Measurements from ENCODE around the gene PLBD2.

PLBD2 gene

DNA sequence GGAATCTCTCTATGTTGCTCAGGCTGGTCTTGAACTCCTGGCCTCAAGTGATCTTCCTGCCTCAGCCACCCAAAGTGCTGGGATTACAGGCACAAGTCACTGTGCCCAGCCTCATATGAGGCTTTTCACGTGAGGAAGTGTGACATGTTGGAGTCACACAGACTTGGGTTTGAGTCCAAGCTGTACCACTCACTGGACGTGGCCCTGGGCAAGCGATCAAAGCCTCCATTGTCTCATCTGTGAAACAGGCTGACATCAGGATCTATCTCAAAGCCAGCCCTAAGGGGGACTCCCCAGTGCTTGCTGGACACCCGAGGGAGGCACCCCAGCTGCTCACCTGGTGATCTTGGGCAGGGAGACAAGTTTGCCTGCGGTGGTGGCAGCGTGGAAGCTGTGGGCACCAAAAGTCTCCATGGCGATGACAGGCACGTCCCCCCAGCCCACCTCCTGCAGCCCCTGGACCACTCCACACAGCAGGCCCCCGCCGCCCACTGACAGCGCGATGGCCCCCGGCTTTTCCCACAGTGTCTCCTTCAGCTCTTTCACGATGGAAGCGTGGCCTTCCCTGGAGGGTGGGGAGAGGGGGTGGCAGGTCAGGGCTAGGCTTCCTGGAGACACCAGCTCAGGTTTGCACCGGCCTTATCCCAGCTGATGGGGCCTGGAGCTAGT lies 38.6 kb downstream of the PLBD2 start:
- DNase-seq, result no peak

DNA sequence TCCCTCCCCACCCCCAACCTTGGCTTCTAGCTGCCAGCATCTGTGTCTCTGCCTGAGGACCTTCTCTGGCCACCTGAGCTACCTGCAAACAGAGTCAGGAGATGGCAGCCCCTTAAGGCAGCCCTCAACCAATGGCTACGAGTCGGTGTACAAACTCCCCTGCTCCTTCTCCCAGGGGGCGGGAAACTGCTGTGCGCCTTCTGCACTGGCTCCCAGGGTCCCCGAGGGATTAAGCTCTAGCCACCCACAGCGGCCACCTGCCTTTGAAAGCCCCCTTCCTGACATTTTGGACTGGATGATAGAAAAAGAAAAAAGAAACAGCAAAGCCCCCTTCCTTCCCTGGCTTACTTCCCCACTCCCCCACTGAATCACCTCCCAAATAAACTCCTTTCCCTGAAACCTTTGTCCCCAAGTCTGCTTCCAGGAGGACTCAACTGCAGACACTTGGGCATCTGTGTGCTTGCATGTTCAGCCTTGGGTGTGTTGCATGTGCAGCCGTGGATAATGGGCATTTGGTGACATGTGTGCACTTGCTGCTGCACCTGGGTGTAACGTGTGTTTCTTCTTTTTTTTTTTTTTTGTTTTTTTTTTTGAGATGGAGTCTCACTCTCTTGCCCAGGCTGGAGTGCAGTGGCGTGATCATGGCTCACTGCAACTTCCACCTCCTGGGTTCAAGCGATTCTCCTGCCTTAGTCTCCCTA lies 39.3 kb downstream of the PLBD2 start:
- no peak for DNase-seq

DNA sequence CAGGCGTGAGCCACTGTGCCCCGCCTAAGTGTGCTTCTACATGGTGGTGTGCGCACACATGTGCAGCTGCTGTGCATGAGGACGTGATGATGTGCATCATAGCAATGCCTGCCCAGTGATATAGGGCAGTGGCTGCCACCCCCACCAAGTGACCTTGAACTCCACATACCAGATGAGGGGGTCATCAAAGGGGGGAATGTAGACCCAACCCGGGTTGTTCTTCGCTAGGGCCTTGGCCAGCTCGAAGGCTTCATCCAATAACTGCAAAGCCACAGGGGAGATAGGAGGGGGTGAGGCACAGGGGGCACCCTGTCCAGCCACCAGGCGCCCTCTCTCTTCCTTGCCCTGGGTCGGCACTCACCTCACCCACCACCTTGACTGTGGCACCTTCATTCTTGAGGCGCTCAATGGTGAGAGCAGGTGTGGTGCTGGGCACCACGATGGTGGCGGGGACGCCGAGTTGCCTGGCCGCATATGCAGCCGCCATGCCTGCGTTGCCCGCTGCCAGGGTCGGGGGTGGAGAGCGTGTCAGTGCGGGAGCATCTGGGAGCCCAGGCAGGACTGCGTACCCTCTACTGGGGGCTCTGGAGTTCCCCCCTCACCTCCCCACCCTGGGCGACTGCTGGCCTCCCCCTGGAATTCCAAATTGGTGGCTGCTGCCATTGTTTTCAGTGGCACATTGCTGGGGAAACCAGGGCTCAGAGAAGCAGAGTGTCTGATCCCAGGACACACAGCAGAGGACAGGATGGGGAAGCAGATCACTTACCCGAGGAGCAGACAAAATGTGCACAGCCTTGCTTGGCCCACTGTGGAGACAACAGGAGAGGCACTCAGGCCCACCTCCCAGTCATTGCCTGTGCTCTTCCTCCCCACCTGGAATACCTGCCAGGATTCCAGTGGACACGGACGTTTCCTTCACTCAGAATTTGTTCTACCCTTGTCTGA lies 40.2 kb downstream of the PLBD2 start:
- DNase-seq, result no peak

DNA sequence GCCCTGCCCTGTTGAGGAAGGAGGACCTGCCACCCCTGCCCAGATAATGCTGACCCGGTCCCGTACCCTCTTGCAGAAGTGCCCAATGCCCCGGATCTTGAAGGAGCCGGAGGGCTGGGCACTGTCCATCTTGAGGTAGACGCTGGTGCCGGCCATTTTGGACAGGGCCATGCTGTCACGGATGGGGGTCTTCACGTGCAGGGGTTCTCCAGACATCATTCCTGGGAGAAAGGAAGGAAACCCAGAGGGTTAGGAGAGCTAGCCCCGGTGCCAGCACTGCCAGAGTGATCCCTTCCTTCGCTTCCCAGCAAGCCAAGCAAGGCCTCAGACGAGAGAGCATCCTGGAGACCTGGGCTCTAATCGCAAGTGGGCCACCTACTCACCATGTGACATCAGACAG lies 41.1 kb downstream of the PLBD2 start:
- no peak for DNase-seq

DNA sequence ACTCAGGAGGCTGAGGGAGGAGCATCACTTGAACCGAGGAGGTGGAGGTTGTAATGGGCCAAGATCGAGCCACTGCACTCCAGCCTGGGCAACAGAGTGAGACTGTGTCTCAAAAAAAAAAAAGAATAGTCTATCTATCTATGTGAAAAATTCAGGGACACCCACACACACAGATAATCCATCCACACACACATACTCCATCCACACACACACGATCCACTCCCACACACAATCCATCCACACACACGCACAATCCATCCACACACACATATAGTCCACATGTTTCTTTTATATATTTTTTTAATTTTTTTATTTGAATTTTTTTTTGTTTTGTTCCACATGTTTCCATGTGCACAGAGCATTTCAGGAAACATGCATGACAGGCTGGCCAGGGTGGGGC lies 42.0 kb downstream of the PLBD2 start:
- no peak for DNase-seq

DNA sequence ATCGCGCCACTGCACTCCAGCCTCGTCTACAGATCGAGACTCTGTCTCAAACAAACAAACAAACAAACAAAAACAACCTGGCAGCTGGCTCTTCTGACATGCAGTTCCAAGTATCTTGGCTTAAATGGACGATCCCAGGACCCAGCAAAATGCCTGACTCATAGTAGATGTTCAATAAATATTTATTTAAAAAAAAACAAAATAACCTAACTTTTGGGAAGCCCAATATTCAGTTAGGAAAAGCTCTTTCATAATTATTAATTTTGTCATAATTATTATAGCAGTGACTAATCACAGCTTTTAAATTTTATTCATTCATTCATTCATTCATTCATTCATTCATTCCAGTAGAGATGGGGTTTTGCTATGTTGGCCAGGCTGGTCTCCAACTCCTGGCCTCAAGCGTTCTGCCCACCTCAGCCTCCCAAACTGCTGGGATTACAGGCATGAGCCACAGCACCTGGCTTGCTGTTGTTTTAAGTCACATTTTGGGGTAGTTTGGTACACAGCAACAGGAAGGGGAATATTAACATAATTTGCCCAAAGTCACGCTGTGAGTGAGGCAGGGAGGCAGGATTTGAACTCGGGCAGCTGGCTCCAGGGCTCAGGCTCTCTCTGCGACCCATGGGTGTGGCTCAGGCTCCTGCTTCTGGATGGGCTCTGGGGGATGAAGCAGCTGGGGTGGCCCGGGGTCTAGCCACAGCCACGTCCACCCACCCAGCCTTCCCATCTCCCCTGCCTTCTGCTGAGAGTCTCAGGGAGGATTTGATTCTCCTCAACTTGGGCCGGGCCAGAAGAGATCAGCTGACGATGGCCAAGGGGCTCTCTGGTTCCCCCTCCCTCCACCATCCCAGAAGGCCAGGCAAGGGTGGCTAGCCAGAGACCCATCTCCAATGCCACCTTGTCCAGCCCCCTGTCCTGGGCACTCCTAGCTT lies 42.9 kb downstream of the PLBD2 start:
- DNase-seq, result no peak

DNA sequence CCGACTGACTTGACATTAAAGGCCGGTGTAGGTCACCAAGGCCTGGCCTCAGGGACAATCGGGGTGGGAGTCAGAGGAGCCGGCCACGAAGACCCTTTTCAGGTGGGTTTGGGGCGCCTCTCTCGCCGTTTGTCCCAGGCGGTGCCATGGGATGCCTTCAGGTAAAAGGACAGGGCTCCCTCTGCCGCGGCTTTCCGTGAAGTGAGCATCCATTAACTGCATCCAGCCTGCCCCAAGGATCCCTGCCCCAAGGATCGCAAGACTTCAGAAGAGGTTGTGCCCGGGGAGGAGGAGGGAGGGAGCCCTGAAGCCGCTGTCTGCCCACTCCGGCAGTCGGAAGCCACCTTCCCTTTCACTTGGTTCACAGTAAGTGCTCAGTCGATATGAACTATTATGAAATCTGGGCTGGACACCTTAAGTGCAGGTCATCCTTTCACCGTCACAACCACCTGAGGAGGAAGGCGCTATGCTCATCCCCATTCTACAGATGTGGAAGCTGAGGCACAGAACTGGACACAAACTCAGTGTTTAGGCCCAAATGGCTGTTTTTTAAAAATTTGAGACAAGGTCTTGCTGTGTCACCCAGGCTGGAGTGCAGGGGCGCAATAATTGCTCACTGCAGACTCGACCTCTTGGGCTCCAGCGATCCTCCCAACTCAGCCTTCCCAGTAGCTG lies 44.3 kb downstream of the PLBD2 start:
- DNase-seq, result no peak

DNA sequence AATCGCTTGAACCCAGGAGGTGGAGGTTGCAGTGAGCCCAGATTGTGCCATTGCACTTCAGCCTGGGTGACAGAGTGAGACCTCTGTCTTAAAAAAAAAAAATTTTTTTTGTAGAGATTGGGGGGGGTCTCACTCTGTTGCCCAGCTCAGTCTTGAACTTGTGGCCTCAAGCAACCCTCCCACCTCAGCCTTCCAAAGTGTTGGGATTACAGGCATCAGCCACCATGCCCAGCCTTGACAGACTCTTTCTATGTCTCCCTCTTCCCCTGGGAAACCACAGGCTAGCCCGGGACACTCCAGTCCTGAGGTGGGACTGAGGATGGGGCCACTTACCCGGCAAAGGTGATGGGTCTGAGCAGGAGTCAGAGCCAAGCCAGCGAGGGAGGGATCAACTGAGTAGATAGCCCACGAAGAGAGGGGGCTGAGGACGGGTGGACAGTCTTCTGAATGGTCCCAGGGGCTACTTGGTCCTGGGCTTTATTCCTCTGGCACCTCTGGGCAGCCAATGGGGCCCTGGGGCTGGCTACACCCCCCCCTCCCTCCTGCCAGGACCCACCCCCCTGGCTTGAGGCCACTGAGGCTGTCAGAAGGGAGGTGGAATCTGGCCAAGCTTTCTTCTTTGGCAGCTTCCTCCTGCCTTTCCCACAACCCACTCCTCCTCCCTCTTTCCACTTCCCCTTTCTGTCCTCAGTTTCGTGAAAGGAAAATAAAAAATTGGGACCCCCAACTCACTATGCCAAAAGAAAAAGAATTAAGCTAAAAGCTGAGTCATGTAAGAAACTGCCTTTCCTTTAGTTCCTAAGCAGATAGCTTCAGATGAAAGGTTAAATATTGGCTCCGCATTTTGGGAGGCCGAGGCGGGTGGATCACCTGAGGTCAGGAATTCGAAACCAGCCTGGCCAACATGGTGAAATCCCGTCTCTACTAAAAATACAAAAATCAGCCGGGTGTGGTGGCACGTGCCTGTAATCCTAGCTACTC lies 45.3 kb downstream of the PLBD2 start, which contains the start of gene SDS:
Gene SDS, minus strand, starts transcription at position 453 of the 981 bp plus-strand sequence. CDS start 4,179 bp downstream, outside the sequence.
- peak; percentile 33 for DNase-seq

DNA sequence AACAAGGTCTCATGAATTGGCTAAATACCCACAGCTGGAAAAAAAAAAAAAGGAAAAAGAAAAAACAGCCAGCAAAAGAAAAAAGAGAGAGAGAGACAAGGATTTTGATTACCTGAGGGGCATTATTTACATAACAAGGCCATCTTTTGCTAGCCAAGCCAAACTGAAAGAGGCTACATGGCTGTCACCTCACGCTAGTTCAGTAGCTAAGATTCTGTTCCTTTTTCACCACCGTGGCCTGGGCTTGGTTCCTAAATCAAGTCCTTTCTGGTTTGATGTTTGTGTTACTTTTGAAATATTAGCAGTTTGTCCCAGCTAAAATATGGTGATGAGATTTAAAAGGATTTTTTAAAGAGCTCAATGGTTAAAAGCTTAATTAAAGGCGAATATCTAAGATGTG lies 47.3 kb downstream of the PLBD2 start:
- no peak for DNase-seq

DNA sequence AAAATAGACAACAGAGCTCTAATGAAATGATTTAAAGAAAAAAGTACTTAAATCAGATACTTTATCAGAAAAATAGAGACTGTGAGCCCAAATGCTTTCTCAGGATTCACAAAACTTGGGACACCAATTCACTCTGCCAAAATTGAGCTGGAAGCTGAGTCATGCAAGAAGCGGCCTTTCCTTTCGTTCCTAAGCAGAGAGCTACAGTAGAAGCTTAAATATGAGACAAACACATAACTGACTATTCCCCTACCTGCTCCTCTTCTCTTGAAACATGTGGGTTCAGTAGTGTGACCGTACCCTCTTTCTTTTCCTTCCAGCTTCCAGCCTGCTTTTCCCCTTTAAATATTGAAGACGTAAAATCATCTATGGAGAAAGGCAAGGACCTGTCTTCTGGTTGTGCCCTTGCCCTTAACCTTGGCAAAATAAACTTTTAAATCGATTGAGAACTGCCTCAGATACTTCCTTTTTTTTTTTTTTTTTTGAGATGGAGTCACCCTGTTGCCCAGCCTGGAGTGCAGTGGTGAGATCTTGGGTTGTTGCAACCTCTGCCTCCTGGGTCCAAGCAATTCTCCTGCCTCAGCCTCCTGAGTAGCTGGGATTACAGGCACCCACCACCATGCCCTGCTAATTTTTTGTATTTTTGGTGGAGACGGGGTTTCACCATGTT lies 49.7 kb downstream of the PLBD2 start:
- DNase-seq, result peak; percentile 25

DNA sequence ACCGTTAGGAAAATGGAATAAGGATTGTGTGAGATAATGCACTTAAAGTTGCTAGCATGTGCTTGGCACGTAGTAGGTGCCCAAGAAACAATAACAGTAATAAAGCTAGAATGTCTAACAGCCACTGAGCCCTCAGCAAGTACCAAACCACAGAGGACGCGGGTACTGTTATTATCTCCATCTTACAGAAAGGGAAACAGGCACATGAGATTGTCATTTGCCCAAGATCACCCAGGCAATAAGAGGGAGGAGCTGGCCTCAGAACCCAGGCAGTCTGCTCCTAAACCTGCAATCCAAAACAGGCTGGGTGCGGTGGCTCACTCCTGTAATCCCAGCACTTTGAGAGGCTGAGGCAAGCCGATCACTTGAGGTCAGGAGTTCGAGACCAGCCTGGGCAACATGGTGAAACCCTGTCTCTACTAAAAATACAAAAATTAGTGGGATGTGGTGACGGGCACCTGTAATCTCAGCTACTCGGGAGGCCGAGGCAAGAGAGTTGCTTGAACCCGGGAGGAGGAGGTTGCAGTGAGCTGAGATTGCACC lies 50.4 kb downstream of the PLBD2 start:
- DNase-seq, result no peak

DNA sequence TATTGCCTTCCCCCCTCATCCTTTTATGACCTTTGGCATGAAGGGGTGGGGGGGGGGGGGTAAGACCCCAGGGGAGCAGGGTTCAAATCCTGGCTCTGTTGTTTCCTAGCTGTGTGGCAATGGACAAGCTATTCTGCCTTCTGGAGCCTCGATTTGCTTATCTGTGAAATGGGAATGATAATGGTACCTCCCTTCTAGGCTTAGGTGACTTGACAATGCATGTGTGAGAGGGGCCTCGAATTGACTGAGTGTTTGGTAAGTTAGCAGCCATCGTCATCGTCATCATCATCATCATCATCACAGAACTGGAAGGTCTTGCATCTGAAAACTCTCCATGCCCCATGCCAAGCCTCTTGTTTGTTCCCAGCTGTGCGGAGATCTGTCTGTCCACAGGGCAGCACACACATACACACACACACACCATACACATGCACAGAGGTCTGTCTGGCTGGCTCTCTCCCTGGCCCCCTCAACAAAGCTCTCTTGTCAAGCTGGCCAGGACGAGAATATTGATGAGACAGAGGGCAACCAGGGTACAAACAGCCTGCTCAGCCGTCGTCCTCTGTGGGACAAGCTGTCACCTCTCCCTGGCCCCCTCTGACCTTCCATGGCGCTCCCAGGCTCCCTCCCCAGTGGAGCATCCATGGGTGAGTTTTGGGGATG lies 51.2 kb downstream of the PLBD2 start:
- DNase-seq, result no peak

DNA sequence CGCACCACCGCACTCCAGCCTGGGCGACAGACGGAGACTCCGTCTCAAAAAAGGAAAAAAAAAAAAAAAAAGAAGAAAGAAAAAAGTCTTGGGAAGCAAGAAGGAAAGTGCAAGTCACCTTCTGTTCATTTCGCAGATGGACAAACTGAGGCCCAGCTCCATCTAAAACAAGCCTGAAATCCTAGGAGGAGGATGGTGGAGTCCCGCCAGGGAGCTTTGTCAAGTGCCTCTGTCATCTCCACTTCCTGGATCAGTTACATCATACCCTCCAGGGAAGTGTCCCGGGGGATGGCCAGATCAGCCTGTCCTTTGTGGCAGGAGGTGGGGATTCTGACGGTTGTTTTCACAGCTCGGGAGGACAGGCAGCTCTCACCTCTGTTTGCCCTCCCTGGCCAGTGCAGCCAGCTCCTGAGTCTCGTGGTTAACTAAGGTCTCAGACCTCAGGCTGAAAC lies 55.1 kb downstream of the PLBD2 start:
- DNase-seq, result peak; percentile 16

DNA sequence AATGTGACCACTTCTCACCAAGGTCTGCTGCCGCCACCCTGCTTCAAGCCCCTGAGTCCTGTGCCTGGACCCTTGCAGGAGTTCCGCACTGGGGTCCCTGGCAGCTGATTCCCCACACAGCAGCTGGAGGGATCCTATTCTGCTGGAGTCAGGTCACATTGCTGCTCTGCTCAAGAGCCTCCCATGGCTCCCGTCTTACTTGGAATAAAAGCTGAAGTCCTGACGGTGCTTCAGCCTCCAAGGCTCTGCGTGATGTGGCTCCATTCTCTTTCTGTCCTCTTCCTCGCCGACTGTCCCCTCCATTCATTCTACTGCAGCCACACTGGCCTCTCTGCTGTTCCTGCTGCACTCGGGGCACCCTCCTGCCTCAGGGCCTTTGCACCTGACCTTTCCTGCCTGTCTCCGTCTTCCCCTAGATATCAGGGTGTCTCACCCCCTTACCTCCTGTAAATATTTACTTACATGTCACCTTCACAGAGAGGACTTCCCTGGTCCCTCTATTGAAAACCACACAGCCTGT lies 56.2 kb downstream of the PLBD2 start:
- no peak for DNase-seq

DNA sequence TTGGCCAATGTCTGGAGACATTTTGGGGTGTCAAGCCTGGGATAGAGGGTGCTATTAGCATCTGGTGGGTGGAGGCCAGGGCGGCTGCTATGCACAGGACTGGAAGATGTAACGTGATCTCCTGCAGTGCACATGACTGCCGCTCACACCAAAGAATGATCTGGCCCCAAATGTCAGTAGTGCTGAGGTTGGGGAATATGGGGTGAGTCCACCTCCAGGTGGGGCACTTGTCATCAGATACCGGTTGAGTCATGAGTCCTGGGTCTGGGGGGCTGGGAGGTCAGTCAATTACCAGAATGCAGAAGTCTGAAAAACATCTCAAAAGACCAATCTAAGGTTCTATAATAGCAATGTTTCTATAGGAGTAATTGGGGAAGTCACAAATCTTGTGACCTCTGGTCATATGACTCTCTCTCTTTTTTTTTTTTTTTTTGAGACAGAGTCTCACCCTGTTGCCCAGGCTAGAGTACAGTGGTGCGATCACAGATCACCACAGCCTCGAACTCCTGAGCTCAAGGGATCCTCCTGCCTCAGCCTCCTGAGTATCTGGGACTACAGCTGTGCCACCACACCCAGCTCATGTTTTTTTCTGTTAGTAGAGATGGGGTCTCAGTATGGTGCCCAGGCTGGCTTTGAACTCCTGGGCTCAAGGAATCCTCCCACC lies 57.8 kb downstream of the PLBD2 start:
- DNase-seq, result no peak

DNA sequence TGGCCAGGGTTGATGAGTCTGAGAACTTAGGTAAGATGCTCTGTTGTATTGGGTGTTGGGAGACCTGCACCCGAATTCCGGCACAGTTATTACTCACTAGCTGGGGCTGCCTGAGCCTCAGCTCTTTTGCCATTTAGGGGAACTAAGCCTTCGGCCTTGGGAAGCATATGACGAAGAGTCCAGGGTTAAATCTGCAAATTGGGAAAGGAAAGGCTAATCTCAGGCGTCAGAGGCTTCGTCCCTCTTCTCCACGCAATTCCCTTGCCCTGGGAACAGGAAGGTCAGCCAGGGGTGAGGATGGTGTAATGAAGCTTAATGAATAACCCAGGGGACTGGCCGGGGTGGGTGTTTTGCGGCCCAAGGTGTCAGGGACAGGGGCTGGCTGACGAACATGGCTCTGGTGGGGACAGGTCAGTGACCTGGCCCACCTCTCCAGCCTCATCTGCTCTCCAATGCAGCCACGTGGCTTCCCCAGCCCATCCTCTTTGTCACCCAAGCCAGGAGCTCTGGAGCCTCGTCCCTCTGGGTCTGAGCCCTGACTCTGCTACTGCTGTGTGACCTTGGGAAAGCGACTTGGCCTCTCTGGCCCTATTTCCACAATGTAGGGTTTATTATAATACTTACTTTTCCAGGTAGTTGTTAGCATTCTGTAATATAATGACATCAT lies 60.0 kb downstream of the PLBD2 start:
- DNase-seq, result no peak

DNA sequence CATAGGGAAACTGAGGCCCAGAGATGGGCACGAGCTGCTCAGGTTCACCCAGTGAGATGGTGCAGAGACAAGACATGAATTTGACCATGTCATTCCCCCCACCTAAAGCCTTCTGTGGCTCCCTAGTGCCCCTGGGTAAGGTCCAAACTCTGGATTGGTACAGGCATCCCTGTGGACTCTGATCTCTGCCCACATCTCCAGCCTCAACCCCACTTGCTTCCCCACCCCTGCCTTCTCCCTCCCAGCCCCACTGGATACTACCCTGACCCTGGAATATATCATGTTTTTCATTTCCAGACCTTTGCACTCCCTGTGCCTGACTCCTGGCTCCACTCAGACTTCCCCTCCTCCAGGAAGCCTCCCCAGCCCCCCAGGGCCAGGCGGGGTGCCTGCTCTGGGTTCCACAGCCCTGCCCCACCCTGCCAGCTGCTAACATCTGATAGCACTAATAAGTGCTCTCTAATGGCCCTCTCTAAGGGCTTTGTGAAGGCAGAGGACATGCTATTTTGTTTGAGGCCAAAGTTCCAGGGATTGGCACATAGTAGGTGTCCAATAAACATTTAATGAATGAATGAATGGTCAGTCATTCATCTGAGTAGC lies 62.7 kb downstream of the PLBD2 start:
- DNase-seq, result no peak

Data from fibroblast of skin of abdomen (primary cell).